ENCODE measurements around the gene CRYAA.
"Not testable (repeated sequence)": the region's sequence is repeated elsewhere in the genome, so short reads cannot be mapped to it uniquely, and the experiment has no call there.

The CRYAA gene

DNA sequence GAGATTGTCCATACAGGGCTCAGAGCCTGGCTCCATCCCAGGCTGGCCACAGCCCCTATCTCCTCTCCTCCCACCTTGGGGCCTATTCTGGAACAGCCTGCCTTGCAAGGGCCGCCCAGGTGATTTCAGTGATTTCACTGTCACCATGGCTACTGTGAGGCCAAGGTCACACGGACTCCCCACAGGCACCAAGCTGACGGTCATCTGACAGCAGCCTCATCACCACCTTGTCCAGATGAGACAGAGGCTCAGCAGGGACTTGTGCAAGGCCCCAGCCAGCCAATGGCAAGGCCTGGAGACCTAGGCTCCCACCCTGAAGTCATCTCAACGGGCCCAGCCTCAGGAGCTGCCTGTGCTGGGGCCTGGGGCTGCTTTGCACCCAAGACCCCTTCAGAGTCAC, 6.2 kb downstream of the CRYAA start:
- not testable (repeated sequence) for DNase-seq (ENCODE audit: insufficient read length, low spot score); FAIRE-seq

DNA sequence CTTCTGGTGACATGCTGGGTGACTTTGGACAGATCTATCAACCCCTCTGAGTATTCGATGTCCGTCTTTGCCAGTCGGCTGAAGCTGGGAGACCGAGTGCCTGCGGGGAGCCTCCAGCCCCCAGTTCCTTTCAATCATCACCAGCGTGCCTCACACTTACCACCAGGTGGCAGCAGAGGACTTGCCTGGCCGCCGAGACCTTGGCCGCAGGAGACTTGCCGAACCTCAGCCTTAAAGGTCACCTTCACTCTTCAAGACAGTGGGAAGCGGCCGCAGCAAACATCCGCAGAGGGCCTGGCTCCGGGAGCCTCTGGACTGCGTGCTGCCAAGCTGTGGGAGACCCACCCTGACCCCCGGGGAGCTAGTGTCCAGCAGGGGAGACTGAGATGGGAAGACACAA, 7.8 kb downstream of the CRYAA start:
- DNase-seq (ENCODE audit: insufficient read length, low spot score) = not testable (repeated sequence)
- FAIRE-seq = peak; percentile 97

DNA sequence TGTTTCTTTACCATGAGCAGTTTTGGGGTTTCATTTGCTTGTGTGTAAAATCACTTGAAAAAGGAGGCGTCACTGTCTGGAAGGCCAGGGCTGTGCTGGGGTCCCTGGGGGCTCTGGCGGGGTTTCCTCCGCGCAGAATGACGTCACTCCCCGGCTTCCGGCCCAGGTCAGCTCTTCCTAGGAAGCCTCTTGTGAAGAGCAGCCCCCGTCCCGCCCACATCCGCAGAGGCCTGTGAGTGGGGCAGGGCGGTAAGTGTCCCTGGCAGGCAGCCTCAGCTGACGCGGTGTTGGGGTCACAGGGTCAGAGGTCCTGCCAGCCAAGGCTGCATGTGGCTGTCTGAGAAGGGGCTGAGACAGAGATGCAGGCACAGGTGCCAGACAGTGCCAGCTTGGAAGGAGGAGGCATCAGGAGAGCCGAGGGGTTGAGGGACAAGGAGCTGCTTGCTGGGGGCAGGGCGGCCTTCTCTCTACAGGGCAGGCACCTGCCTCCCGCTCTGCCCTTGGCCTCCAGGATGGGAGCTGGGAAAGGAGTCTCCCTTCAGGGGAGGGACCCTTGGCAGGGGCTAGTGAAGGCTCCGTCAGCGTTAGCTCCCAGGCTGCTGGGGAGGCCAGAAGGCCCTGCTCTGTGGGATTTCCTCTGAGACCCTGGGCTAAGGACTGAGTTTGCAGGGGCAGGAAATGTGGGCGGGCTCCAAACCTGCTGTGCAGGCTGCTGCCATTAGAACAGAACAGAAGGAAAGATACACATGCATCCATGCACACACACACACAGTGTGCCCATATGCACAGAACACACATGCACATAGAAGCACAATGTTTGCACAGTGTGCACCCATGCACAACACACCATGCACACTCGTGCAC, 8.5 kb downstream of the CRYAA start:
- not testable (repeated sequence) for FAIRE-seq; DNase-seq (ENCODE audit: insufficient read length, low spot score)

DNA sequence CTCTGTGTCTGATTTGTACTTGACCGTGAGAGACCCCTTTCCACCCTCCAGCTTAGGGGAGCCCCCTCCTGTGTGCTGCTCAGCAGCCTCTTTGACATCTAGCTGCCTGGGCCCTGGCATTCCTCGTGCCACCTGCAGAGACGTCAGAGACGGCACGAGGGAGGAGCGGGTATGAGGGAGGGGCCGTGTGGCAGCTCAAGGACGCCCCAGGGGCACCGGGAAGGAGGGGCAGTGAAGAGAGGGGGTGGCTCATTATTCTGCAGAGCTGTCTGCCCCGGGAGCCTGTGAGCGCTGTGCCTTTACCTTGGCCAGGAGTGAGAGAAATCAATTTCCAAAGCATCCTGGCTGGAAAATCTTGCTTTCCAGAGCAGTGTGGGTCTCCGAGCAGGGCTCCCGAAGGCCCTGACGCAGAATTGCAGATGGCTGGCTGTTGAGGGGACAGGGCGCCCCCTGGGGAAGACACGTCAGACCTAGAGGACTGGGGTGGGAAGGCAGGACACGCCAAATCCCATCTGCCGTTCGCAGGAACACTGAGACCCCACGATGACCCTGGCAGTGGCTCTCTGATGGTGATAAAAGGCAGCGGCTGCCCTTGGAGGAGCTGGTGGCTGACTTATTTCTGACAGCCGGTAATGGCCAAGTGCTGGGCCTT, 9.5 kb downstream of the CRYAA start:
- not testable (repeated sequence) for DNase-seq (ENCODE audit: insufficient read length, low spot score); FAIRE-seq

DNA sequence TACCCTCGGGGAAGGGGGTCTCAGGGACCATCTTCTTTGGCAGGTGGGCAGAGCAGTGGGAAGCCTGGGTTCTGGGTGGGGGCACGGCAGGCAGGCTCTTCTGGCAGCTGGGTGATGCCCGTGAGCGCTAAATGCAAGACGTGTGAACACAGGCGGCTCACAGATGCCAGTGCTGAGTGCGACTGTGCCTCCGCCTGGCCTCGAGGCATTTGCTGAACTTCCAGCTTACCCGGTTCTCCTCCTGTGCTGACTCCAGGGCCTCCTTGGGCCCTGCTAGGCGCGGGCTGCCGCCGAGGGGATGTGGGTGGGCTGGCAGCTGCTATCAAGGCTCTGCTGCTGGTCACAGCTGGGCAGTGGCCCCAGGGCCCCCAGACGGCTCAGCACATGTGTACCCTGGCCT, 12.2 kb downstream of the CRYAA start:
- FAIRE-seq; DNase-seq (ENCODE audit: insufficient read length, low spot score): not testable (repeated sequence)

DNA sequence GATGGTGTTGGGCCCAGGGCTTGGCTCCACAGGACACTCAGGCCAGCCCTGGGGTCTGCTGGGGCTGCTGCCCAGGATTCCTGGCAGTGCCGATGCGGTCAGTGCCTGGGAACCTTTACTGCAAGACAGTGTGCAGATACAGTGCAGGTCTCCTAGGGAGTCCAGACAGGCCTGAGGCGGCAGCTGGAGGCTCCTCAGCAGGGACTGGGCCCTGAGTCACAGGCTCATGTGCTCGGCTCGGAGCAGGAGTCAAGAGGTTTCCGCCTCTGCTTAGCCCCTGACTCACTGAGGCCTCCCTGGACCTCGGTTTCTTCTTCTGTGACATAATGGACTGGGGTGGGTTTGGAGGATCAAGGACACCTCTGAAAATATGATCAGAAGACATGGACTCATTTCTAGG, 18.5 kb downstream of the CRYAA start:
- not testable (repeated sequence) for DNase-seq (ENCODE audit: insufficient read length, low spot score); FAIRE-seq

DNA sequence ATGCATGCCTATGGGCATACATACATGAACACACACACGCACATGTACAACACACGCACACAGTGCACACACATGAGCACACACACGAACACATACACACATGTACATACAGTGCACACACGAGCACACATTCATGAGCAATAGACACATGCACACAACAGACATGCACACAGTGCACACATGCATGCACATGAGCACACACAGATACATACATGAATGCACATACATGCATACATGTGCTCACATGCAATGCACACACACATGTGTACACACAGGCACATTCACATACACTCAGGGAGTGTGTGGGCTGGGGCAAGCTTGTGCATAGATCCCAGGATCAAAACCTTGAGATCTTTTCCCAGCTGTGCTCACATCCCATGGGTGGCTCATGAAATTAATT, 18.9 kb downstream of the CRYAA start:
- FAIRE-seq (no peak), DNase-seq (ENCODE audit: insufficient read length, low spot score) (no peak)
- TF ChIP-seq TAF1 (IDR thresholded peaks at IDR 0.05; ENCODE audit: low read depth, low read length) (no peak), PAX5 (IDR thresholded peaks at IDR 0.05; ENCODE audit: insufficient read depth, low read length, severe bottlenecking) (no peak), SPI1 (IDR thresholded peaks at IDR 0.05; ENCODE audit: low read depth, low read length) (no peak), POLR2AphosphoS5 (IDR thresholded peaks at IDR 0.05; ENCODE audit: low read depth, low read length) (no peak), POLR2A (IDR thresholded peaks at IDR 0.05; ENCODE audit: low read depth, low read length) (no peak)

DNA sequence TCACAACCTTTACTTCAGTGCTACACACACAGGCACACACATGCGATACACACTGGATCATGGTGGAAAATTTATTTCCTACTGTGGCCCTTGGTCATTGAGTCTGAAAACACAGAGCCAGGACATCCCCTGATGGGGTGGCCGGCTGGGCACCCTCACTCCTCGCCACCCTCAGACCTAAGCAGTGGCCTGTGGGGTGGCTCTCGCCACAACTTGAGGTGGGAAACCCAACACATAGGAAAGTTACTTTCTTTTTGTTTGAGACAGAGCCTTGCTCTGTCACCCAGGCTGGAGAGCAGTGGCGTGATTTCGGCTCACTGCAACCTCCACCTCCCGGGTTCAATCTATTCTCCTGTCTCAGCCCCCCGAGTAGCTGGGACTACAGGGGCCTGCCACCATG, 19.4 kb downstream of the CRYAA start:
- TF ChIP-seq POLR2AphosphoS5 (IDR thresholded peaks at IDR 0.05; ENCODE audit: low read depth, low read length) = no peak
- TF ChIP-seq POU2F2 (IDR thresholded peaks at IDR 0.05; ENCODE audit: low read depth, low read length) = no peak
- TF ChIP-seq TAF1 (IDR thresholded peaks at IDR 0.05; ENCODE audit: low read depth, low read length) = no peak
- no peak for TF ChIP-seq SPI1 (IDR thresholded peaks at IDR 0.05; ENCODE audit: low read depth, low read length)
- TF ChIP-seq PAX5 (IDR thresholded peaks at IDR 0.05; ENCODE audit: insufficient read depth, low read length, severe bottlenecking) = no peak
- no peak for TF ChIP-seq POLR2A (IDR thresholded peaks at IDR 0.05; ENCODE audit: low read depth, low read length)
- FAIRE-seq = no peak
- DNase-seq (ENCODE audit: insufficient read length, low spot score) = no peak

DNA sequence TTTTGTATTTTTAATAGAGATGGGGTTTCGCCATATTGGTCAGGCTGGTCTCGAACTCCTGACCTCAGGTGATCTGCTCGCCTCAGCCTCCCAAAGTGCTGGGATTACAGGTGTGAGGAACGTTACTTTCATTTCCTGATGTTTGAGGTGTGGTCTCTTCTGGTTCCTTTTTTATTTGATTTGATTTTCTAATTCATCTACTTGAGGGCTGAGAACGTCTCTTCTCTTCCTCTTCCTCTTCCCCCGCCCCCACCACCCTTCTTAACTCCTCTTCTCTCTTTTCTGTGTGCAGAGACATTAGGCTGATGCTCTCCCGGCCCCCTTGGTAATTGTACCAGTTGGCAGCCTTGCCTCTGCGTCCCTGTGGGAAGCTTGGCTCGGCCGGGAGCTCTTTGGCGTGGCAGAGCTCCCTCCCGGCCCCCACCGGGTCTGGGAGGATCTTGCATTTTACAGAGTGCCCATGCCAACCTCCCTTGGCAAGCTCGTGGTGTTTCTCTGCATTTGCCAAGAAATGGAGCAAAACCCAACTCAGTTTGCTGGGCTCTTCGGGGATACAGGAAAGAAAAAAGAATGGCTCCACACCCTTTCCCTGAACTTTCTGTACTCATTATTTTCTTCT, 19.9 kb downstream of the CRYAA start:
- no peak for TF ChIP-seq POLR2A (IDR thresholded peaks at IDR 0.05; ENCODE audit: low read depth, low read length)
- no peak for TF ChIP-seq TAF1 (IDR thresholded peaks at IDR 0.05; ENCODE audit: low read depth, low read length)
- TF ChIP-seq POU2F2 (IDR thresholded peaks at IDR 0.05; ENCODE audit: low read depth, low read length) = no peak
- no peak for TF ChIP-seq PAX5 (IDR thresholded peaks at IDR 0.05; ENCODE audit: insufficient read depth, low read length, severe bottlenecking)
- TF ChIP-seq POLR2AphosphoS5 (IDR thresholded peaks at IDR 0.05; ENCODE audit: low read depth, low read length) = no peak
- no peak for TF ChIP-seq SPI1 (IDR thresholded peaks at IDR 0.05; ENCODE audit: low read depth, low read length)
- FAIRE-seq (no peak), DNase-seq (ENCODE audit: insufficient read length, low spot score) (no peak)

DNA sequence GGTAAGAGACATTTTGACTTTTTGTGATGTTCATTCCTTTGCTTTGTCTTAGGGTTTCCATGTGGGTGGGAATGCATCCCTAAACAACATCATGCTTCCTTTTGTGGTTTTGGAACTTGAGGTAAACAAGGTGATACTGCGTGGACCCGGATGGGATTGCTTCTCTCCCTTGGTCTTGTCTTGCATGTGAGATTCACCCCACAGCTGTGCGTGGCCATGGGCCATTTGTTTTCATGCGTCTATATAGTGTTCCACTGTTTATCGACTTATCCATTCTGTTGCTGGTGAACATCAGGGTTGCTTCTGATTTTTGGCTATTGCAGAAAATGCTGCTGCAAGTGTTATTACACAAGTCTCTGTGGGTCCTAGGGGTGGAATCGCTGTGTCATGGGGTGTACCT, 21.1 kb downstream of the CRYAA start:
- no peak for FAIRE-seq
- TF ChIP-seq POU2F2 (IDR thresholded peaks at IDR 0.05; ENCODE audit: low read depth, low read length) (no peak), TAF1 (IDR thresholded peaks at IDR 0.05; ENCODE audit: low read depth, low read length) (no peak), SPI1 (IDR thresholded peaks at IDR 0.05; ENCODE audit: low read depth, low read length) (no peak)
- no peak for DNase-seq (ENCODE audit: insufficient read length, low spot score)

DNA sequence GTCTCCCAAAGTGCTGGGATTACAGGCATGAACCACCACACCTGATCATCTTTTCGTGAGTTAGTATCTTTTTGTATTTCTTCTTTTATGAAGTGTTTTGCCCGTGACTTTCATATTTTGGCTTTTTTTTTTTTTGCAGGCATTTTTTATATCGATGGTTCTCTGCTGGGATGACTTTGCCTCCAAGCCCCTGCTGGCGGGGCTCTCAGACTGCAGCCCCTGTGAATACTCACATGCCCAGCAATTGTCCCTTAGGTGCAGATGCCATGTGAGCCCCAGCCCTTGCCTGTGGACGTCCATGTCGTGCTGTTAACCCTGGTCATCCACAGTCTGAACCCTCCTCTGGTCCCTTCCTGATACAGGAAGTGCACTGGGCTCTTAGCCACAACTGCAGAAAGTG, 21.7 kb downstream of the CRYAA start:
- TF ChIP-seq POU2F2 (IDR thresholded peaks at IDR 0.05; ENCODE audit: low read depth, low read length) (no peak), POLR2AphosphoS5 (IDR thresholded peaks at IDR 0.05; ENCODE audit: low read depth, low read length) (no peak), POLR2A (IDR thresholded peaks at IDR 0.05; ENCODE audit: low read depth, low read length) (no peak), PAX5 (IDR thresholded peaks at IDR 0.05; ENCODE audit: insufficient read depth, low read length, severe bottlenecking) (no peak), SPI1 (IDR thresholded peaks at IDR 0.05; ENCODE audit: low read depth, low read length) (no peak), TAF1 (IDR thresholded peaks at IDR 0.05; ENCODE audit: low read depth, low read length) (no peak)
- no peak for DNase-seq (ENCODE audit: insufficient read length, low spot score)
- FAIRE-seq = no peak

Data from GM12891 (cell line).